PC-3 (cell line): Measurements from ENCODE around the gene CCSER1.

Experiments
- EZH2 ChIP-seq: fragments of 300-600 bp; sonication (generic); IDR thresholded peaks from one replicate; pipeline ENCODE4 v1.6.1; 2017; ENCODE audit warnings: antibody characterized with exemption, mild to moderate bottlenecking, low read length; ENCODE audit not compliant: unreplicated experiment
- EZH2phosphoT487 ChIP-seq: fragments of 300-600 bp; sonication (generic); IDR thresholded peaks from 2 replicates; pipeline ENCODE4 v1.6.1; 2018; ENCODE audit warnings: mild to moderate bottlenecking, antibody characterized with exemption, low read length, borderline replicate concordance
- TF ChIP-seq, protein P1 (sequence below): fragments of 300-600 bp; sonication (generic); conservative IDR thresholded peaks from 2 replicates; pipeline ENCODE4 v1.5.1; 2017; ENCODE audit warnings: antibody characterized with exemption, low read depth, mild to moderate bottlenecking, low read length

- TF ChIP-seq, protein P1, sequence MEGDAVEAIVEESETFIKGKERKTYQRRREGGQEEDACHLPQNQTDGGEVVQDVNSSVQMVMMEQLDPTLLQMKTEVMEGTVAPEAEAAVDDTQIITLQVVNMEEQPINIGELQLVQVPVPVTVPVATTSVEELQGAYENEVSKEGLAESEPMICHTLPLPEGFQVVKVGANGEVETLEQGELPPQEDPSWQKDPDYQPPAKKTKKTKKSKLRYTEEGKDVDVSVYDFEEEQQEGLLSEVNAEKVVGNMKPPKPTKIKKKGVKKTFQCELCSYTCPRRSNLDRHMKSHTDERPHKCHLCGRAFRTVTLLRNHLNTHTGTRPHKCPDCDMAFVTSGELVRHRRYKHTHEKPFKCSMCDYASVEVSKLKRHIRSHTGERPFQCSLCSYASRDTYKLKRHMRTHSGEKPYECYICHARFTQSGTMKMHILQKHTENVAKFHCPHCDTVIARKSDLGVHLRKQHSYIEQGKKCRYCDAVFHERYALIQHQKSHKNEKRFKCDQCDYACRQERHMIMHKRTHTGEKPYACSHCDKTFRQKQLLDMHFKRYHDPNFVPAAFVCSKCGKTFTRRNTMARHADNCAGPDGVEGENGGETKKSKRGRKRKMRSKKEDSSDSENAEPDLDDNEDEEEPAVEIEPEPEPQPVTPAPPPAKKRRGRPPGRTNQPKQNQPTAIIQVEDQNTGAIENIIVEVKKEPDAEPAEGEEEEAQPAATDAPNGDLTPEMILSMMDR = no peak
- TF ChIP-seq EZH2 (no peak), EZH2phosphoT487 (no peak)
Measured at GRCh38 chr4:90718931-90719330, 591.7 kb downstream of the CCSER1 start.
